Parathyroid adenoma (tissue), 2 donors: ENCODE data around the gene RAX2.

Source experiments
- H2AFZ ChIP-seq: fragments of 300-600 bp; sonication (generic); one replicate; pipeline ENCODE4 v1.7.0; 2017; ENCODE audit warnings: antibody characterized with exemption, mild to moderate bottlenecking
- H3K27ac ChIP-seq: fragments of 300-600 bp; sonication (generic); one replicate; pipeline ENCODE4 v1.7.0; 2017
- H3K27me3 ChIP-seq: fragments of 300-600 bp; sonication (generic); one replicate; pipeline ENCODE4 v1.7.0; 2017; ENCODE audit warnings: low read length; ENCODE audit not compliant: control insufficient read depth, insufficient read depth
- H3K36me3 ChIP-seq: fragments of 300-600 bp; sonication (generic); one replicate; pipeline ENCODE4 v1.7.0; 2017; ENCODE audit warnings: low read length; ENCODE audit not compliant: control insufficient read depth, insufficient read depth
- H3K4me1 ChIP-seq: fragments of 300-600 bp; sonication (generic); one replicate; pipeline ENCODE4 v1.7.0; 2017; ENCODE audit warnings: control low read depth
- H3K4me2 ChIP-seq: fragments of 300-600 bp; sonication (generic); one replicate; pipeline ENCODE4 v1.7.0; 2017; ENCODE audit warnings: low read length
- H3K4me3 ChIP-seq: fragments of 300-600 bp; sonication (generic); one replicate; pipeline ENCODE4 v1.7.0; 2017; ENCODE audit warnings: low read depth, low read length
- H3K79me2 ChIP-seq: fragments of 300-600 bp; sonication (generic); one replicate; pipeline ENCODE4 v1.7.0; 2017; ENCODE audit warnings: control low read depth
- H3K9ac ChIP-seq: fragments of 300-600 bp; sonication (generic); one replicate; pipeline ENCODE4 v1.7.0; 2017; ENCODE audit warnings: mild to moderate bottlenecking
- H3K9me3 ChIP-seq: fragments of 300-600 bp; sonication (generic); one replicate; pipeline ENCODE4 v1.7.0; 2017; ENCODE audit warnings: low read length; ENCODE audit not compliant: control insufficient read depth
- CTCF ChIP-seq: fragments of 300-600 bp; sonication (generic); IDR thresholded peaks from one replicate; pipeline ENCODE4 v1.7.0; 2017; ENCODE audit warnings: antibody characterized with exemption, mild to moderate bottlenecking
- donor health status: primary hyperparathyroidism.

RAX2 gene

GRCh38 chr19:3737487-3738205 lies 34.4 kb downstream of the RAX2 start:
- no peak overlapping the region for H3K4me3 ChIP-seq
- H3K4me1 ChIP-seq: no peaks in the 10 kb centered on the region
- H3K4me2 ChIP-seq: no peak overlapping the region
- no peak for TF ChIP-seq CTCF
- no peak overlapping the region for H2AFZ ChIP-seq
- H3K9me3 ChIP-seq: no peaks in the 10 kb centered on the region
- H3K27ac ChIP-seq: no peak overlapping the region
- no peaks in the 10 kb centered on the region for H3K36me3 ChIP-seq
- H3K27me3 ChIP-seq: no peaks in the 10 kb centered on the region
- no peaks in the 10 kb centered on the region for H3K79me2 ChIP-seq
- H3K9ac ChIP-seq: no peak overlapping the region

- Histone ChIP-seq H3K27ac (no peak overlapping the region), H3K27me3 (no peaks in the 10 kb centered on the region)
Observed at GRCh38 chr19:3736106-3736724, 35.8 kb downstream of the RAX2 start.

GRCh38 chr19:3734310-3734600 lies 37.8 kb downstream of the RAX2 start:
- no peaks in the 10 kb centered on the region for H3K9me3 ChIP-seq
- H3K27ac ChIP-seq: no peak overlapping the region
- H2AFZ ChIP-seq: no peak overlapping the region
- no peaks in the 10 kb centered on the region for H3K27me3 ChIP-seq
- H3K4me1 ChIP-seq: no peaks in the 10 kb centered on the region
- H3K4me3 ChIP-seq: no peak overlapping the region
- no peaks in the 10 kb centered on the region for H3K36me3 ChIP-seq
- H3K9ac ChIP-seq: no peak overlapping the region
- no peak for TF ChIP-seq CTCF
- no peaks in the 10 kb centered on the region for H3K79me2 ChIP-seq
- H3K4me2 ChIP-seq: no peak overlapping the region

More at GRCh38 chr19:3736106-3736724, 35.8 kb downstream of the RAX2 start:
- Histone ChIP-seq H2AFZ (no peak overlapping the region), H3K4me2 (no peak overlapping the region), H3K4me1 (no peaks in the 10 kb centered on the region), H3K4me3 (no peak overlapping the region), H3K9ac (no peak overlapping the region), H3K9me3 (no peaks in the 10 kb centered on the region), H3K79me2 (no peaks in the 10 kb centered on the region), H3K36me3 (no peaks in the 10 kb centered on the region)
- TF ChIP-seq CTCF: no peak

- Histone ChIP-seq H2AFZ (no peak overlapping the region), H3K4me3 (no peak overlapping the region), H3K27me3 (no peaks in the 10 kb centered on the region), H3K4me1 (no peaks in the 10 kb centered on the region), H3K79me2 (no peaks in the 10 kb centered on the region), H3K9ac (no peak overlapping the region), H3K9me3 (no peaks in the 10 kb centered on the region), H3K4me2 (no peak overlapping the region), H3K36me3 (no peaks in the 10 kb centered on the region), H3K27ac (no peak overlapping the region)
- TF ChIP-seq CTCF: no peak
Observed at GRCh38 chr19:3733549-3734309, 38.3 kb downstream of the RAX2 start.
